ENCODE results near the gene ZNF774. TPM values are rescaled to one million over a fixed set of nuclear protein-coding genes. Genes with fewer than 3 reads are reported as not detected.

The ZNF774 gene
- total RNA-seq, 1 donor from 2014 or later: 4.7 TPM

- DNase-seq: no peak
- Histone ChIP-seq H3K27me3 (ENCODE audit: low read depth) (no peaks in the 10 kb centered on the region), H3K4me1 (no peaks in the 10 kb centered on the region), H3K4me3 (no peak overlapping the region), H3K27ac (replicated peaks) (no peak overlapping the region), H3K9me3 (replicated peaks) (no peaks in the 10 kb centered on the region), H3K36me3 (no peaks in the 10 kb centered on the region)
- intact Hi-C loops (cut with micrococcal nuclease): no loop called here
- no peak for TF ChIP-seq CTCF (IDR thresholded peaks at IDR 0.05; ENCODE audit: borderline replicate concordance)
Observed at GRCh38 chr15:90336705-90337141, 15.4 kb upstream of the ZNF774 start.

DNA sequence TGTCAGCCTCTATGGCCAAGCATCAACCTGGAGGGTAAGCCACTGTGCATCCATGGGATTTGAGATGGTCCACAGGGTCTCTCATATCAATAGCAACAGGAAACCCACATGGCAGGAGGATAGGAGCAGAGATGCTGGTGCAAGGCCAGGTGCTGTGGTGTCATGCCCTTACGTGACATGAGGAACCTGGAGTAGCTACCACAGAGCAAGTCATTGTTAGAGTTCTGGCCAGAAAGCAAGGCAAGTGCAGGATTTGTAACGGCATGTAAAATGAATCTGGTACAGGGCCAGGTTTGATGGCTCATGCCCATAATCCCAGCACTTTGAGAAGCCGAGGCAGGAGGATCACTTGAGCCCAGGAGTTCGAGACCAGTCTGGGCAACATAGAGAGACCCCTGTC, 14.8 kb upstream of the ZNF774 start:
- no peaks in the 10 kb centered on the region for H3K4me1 ChIP-seq
- no peak for DNase-seq
- H3K27ac ChIP-seq (replicated peaks): no peak overlapping the region
- H3K4me3 ChIP-seq: no peak overlapping the region
- intact Hi-C loops (cut with micrococcal nuclease): no loop called here
- H3K9me3 ChIP-seq (replicated peaks): no peaks in the 10 kb centered on the region
- no peaks in the 10 kb centered on the region for H3K27me3 ChIP-seq (ENCODE audit: low read depth)
- no peak for TF ChIP-seq CTCF (IDR thresholded peaks at IDR 0.05; ENCODE audit: borderline replicate concordance)
- no peaks in the 10 kb centered on the region for H3K36me3 ChIP-seq

DNA sequence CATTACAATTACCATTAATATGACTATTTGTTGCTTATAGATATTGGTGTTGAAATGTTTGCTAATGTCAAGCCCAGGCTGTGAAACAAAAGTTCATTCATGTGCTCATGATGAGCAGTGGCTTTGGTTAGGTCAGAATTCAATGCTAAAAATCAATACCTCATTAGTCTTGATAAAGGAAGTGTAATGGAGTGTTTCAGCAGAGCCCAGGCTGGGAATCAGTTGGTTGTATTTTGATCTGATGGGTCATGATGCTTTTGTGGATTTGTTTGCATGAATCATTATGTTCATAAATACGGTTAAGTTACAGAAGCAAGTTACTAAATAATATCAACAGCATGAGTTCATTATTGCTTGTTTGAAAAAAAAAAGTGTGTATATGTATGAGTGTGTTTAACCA, 13.6 kb upstream of the ZNF774 start:
- no peaks in the 10 kb centered on the region for H3K9me3 ChIP-seq (replicated peaks)
- no peaks in the 10 kb centered on the region for H3K27me3 ChIP-seq (ENCODE audit: low read depth)
- H3K4me3 ChIP-seq: no peak overlapping the region
- no peaks in the 10 kb centered on the region for H3K36me3 ChIP-seq
- H3K27ac ChIP-seq (replicated peaks): no peak overlapping the region
- TF ChIP-seq CTCF (IDR thresholded peaks at IDR 0.05; ENCODE audit: borderline replicate concordance): no peak
- intact Hi-C loops (cut with micrococcal nuclease): no loop called here
- peaks cover 6% of the 10 kb centered on the region for H3K4me1 ChIP-seq
- DNase-seq: no peak

GRCh38 chr15:90340345-90340744, 11.7 kb upstream of the ZNF774 start:
- Histone ChIP-seq H3K9me3 (replicated peaks) (no peaks in the 10 kb centered on the region), H3K36me3 (no peaks in the 10 kb centered on the region), H3K27ac (replicated peaks) (no peak overlapping the region), H3K4me1 (peaks cover 6% of the 10 kb centered on the region), H3K27me3 (ENCODE audit: low read depth) (no peaks in the 10 kb centered on the region), H3K4me3 (no peak overlapping the region)
- DNase-seq: no peak
- intact Hi-C loops (cut with micrococcal nuclease): no loop called here
- no peak for TF ChIP-seq CTCF (IDR thresholded peaks at IDR 0.05; ENCODE audit: borderline replicate concordance)

GRCh38 chr15:90343302-90343790, 8.7 kb upstream of the ZNF774 start:
- no peak overlapping the region for H3K4me3 ChIP-seq
- TF ChIP-seq CTCF (IDR thresholded peaks at IDR 0.05; ENCODE audit: borderline replicate concordance): no peak
- no peaks in the 10 kb centered on the region for H3K9me3 ChIP-seq (replicated peaks)
- no peak overlapping the region for H3K27ac ChIP-seq (replicated peaks)
- DNase-seq: no peak
- no peaks in the 10 kb centered on the region for H3K27me3 ChIP-seq (ENCODE audit: low read depth)
- intact Hi-C loops (cut with micrococcal nuclease): no loop called here
- H3K36me3 ChIP-seq: no peaks in the 10 kb centered on the region
- peaks cover 6% of the 10 kb centered on the region for H3K4me1 ChIP-seq

DNA sequence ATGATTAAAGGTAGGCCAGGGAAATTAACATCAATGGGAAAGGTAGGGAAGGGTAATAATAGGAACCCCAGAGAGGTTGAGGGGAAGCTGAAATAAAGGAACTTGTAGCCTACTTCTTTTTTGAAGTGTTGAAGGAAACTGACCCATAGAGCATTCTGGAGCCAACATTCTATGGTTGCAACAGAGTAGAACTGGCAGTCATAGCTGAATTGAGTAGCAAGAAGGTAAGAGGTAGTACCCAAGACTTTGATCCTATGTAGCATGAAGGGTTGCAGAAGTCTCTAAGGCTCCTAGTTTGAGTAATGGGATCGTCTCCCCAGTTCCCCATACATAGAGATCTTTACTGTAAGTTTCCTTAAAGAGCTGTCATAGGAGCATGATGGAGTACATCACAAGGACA, 7.4 kb upstream of the ZNF774 start:
- H3K27ac ChIP-seq (replicated peaks): no peak overlapping the region
- intact Hi-C loops (cut with micrococcal nuclease): no loop called here

More for the DNA sequence above, 7.4 kb upstream of the ZNF774 start:
- no peak for TF ChIP-seq CTCF (IDR thresholded peaks at IDR 0.05; ENCODE audit: borderline replicate concordance)
- no peak overlapping the region for H3K4me3 ChIP-seq
- H3K4me1 ChIP-seq: peaks cover 6% of the 10 kb centered on the region
- DNase-seq: no peak
- no peaks in the 10 kb centered on the region for H3K9me3 ChIP-seq (replicated peaks)
- H3K27me3 ChIP-seq (ENCODE audit: low read depth): no peaks in the 10 kb centered on the region
- no peaks in the 10 kb centered on the region for H3K36me3 ChIP-seq

All from left ventricle myocardium inferior (tissue), 1 donor.